DMS53 treated with DMSO at 0.1 percent for 48 hours (cell line): ENCODE measurements around the gene SLC25A53.
"Not testable (repeated sequence)": the region's sequence is repeated elsewhere in the genome, so short reads cannot be mapped to it uniquely, and the experiment has no call there.

Source experiments
- DNase-seq: peaks from one replicate; lab custom pipeline; 2025; ENCODE audit not compliant: unreplicated experiment; lab: John Stamatoyannopoulos, UW

SLC25A53 gene

GRCh38 chrX:104134583-104135261 is 22.1 kb downstream of the SLC25A53 start:
- DNase-seq: no peak

- DNase-seq: no peak
Measured at GRCh38 chrX:104130808-104131207, 26.0 kb downstream of the SLC25A53 start.

GRCh38 chrX:104126856-104127255 is 30.0 kb downstream of the SLC25A53 start:
- no peak for DNase-seq

- DNase-seq: no peak
Measured at GRCh38 chrX:104122829-104123228, 34.0 kb downstream of the SLC25A53 start.

- DNase-seq: no peak
Measured at GRCh38 chrX:104118765-104119164, 38.0 kb downstream of the SLC25A53 start.

GRCh38 chrX:104117759-104118158 is 39.0 kb downstream of the SLC25A53 start:
- DNase-seq: no peak

GRCh38 chrX:104113222-104113965 is 43.4 kb downstream of the SLC25A53 start:
- peak; percentile 42 for DNase-seq

- peak; percentile 5 for DNase-seq
Measured at GRCh38 chrX:104112326-104112951, 44.4 kb downstream of the SLC25A53 start, which contains the start of gene ZCCHC18. Gene ZCCHC18, plus strand, starts transcription at chrX:104112523. Its CDS starts 1,589 bp downstream, at chrX:104114112.

GRCh38 chrX:104110491-104111240 is 46.1 kb downstream of the SLC25A53 start:
- not testable (repeated sequence) for DNase-seq

GRCh38 chrX:104108955-104109354 is 47.9 kb downstream of the SLC25A53 start:
- DNase-seq: no peak

- DNase-seq: no peak
Measured at GRCh38 chrX:104105330-104106262, 51.2 kb downstream of the SLC25A53 start.

- no peak for DNase-seq
Measured at GRCh38 chrX:104104676-104105075, 52.1 kb downstream of the SLC25A53 start.

- no peak for DNase-seq
Measured at GRCh38 chrX:104098919-104099318, 57.9 kb downstream of the SLC25A53 start.

- DNase-seq: peak; percentile 76
Measured at GRCh38 chrX:104098151-104098808, 58.5 kb downstream of the SLC25A53 start.

- no peak for DNase-seq
Measured at GRCh38 chrX:104085919-104086318, 70.9 kb downstream of the SLC25A53 start.

GRCh38 chrX:104085477-104085876 is 71.3 kb downstream of the SLC25A53 start:
- DNase-seq: no peak

GRCh38 chrX:104084534-104085277 is 72.1 kb downstream of the SLC25A53 start:
- DNase-seq: no peak

GRCh38 chrX:104084063-104084462 is 72.7 kb downstream of the SLC25A53 start:
- no peak for DNase-seq

GRCh38 chrX:104077854-104078253 is 79.0 kb downstream of the SLC25A53 start:
- DNase-seq: not testable (repeated sequence)
